ENCODE results near the gene B4GALNT1.

The B4GALNT1 gene

DNA sequence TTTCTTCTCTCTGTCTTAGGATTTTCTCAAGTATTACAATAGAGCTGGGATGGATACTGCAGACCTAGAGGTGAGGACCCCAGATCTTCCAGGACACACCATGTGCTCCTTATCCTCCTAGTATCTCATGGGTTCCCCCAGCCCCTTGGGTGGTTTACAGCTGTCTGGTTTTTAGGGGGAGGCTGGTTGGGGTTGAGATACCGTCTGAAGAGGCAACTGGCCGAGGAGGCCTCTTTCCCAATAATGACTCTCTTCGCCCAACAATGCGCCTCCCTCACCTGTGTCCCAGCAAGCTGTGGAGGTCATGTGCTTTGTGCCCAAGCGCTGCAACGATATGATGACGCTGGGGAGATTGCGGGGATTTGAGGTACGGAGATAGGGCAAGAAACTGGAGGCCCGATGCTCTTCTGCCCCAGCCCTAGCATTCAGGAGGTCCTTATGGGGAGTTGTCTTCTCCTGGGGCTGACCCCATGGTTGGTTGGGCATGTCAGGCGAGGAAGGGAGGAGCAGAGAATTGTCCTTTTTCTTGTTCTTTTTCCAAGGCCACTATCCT, 18.0 kb downstream of the B4GALNT1 start:
- no peak for DNase-seq (ENCODE audit: low spot score)
- TF ChIP-seq, protein P1, sequence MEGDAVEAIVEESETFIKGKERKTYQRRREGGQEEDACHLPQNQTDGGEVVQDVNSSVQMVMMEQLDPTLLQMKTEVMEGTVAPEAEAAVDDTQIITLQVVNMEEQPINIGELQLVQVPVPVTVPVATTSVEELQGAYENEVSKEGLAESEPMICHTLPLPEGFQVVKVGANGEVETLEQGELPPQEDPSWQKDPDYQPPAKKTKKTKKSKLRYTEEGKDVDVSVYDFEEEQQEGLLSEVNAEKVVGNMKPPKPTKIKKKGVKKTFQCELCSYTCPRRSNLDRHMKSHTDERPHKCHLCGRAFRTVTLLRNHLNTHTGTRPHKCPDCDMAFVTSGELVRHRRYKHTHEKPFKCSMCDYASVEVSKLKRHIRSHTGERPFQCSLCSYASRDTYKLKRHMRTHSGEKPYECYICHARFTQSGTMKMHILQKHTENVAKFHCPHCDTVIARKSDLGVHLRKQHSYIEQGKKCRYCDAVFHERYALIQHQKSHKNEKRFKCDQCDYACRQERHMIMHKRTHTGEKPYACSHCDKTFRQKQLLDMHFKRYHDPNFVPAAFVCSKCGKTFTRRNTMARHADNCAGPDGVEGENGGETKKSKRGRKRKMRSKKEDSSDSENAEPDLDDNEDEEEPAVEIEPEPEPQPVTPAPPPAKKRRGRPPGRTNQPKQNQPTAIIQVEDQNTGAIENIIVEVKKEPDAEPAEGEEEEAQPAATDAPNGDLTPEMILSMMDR (IDR thresholded peaks at IDR 0.05; ENCODE audit: extremely low read depth, missing control alignments), result no peak

DNA sequence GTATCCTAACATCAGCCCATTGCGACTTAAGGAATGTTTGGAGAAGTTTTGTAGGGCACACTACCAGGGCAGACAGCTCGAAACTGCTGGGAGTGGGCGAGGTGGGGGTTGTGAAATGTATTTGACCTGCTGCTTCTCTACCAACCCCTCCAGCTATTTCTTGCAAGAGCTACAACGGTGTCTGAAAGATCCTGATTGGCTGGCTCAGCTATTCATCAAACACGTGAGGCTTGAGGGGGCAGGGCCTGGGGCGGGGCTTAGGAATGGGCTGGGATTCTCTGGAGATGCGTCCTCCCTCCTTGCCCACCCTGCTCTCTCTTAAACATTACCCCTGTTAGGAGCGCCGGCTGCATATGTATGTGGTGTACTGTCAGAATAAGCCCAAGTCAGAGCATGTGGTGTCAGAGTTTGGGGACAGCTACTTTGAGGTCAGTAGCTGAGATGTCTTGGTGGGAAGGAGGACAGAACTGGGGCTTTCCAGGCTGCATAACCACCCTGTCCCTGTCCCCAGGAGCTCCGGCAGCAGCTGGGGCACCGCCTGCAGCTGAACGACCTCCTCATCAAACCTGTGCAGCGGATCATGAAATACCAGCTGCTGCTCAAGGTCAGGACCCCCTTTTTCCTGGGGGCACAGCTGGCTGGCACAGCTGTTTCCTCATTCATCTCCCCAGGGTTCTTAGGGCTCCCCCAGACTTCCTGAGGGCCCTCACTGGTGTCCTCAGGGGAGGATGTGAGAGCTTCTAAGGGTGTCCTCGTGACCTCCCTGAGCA, 18.6 kb downstream of the B4GALNT1 start:
- DNase-seq (ENCODE audit: low spot score), result peak; percentile 90
- TF ChIP-seq, protein P1 (IDR thresholded peaks at IDR 0.05; ENCODE audit: extremely low read depth, missing control alignments), result no peak

DNA sequence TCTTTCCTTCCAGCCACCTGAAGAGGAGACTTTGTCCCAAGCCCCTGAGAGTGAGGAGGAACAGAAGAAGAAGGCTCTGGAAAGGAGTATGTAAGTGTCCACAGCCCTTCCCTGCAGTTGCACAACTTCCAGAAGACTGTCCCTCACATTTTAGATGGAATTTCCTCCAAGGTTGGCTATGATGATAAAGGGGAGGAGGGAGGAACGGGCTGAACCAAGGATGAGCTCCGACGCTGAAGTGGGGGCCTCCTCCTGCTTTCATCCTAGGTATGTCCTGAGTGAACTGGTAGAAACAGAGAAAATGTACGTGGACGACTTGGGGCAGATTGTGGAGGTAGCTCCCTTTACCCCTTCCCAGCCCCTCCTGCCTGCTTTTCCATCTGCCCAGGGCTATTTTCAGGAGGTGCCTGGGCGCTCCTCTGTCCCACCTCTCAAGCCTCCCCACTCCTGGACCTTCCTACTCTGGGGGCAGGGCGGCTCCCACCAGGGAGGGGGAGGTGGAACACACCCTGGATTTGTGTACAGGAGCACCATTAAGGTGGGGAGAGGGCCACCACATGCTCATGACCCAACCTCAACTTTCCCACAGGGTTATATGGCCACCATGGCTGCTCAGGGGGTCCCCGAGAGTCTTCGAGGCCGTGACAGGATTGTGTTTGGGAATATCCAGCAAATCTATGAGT, 19.4 kb downstream of the B4GALNT1 start:
- DNase-seq (ENCODE audit: low spot score), result peak; percentile 13
- TF ChIP-seq, protein P1 (IDR thresholded peaks at IDR 0.05; ENCODE audit: extremely low read depth, missing control alignments), result no peak

DNA sequence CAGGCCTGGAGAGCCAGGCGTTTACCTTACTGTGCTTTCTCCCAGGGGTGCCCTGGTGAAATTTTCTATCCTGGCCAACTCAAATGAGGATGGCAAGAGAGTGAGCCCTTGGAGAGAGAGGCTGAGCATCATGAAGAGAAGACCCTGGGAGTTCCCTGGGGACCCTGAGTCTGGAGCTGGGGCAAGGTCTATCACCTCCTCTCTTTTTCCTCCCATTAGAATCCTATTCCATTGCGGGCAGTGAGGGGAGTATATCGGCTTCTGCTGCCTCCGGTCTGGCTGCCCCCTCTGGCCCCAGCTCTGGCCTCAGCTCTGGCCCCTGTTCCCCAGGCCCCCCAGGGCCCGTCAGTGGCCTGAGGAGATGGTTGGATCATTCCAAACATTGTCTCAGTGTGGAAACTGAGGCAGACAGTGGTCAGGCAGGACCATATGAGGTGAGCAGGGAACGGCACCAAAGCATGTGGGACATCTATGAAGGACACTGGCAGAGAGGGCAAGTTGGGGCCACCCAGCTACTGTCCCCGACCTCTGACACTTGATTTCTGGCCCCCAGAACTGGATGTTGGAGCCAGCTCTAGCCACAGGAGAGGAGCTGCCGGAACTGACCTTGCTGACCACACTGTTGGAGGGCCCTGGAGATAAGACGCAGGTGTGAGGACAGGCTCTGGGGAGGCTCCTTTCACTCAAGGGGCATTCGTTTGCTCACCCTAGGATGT, 20.1 kb downstream of the B4GALNT1 start:
- TF ChIP-seq, protein P1 (IDR thresholded peaks at IDR 0.05; ENCODE audit: extremely low read depth, missing control alignments), result no peak
- DNase-seq (ENCODE audit: low spot score), result peak; percentile 29

DNA sequence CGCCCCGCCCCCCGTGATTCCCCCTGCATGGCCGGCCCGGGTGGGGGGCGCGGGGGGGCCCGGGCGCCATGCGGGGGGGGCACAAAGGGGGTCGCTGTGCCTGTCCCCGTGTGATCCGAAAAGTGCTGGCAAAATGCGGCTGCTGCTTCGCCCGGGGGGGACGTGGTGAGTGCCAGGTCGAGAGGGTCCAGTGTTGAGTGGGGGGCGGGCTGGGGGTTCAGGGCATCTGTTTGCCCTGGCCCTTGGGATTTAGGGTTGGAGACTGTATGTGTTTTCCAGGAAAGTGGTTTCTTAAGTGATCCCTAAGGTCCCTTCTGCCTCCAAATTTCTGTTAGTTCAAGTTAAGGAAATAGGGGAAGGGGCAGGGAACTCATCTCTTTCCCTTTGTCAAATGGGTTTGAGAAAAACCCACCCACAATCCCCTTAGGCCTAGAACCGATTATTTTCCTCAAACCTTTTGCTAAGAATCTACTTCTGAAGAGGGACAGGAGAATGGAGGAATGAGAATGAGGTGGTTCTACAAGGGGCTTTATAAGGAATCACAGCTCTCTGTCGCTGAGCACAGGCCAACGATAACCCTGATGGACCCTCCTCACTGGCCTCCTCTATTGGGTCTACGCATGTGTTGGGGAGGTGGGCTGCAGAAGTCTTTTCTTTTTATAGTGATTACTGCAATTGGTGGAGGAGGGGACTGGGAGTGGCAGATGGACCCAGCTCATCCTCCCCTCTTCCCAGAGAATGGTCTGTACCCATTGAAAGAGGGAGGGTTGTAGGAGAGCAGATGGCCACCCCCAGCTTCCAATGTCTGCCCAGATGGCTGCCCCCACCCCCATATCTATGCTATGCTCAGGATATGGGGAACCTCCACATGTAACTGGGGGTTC, 20.9 kb downstream of the B4GALNT1 start:
- DNase-seq (ENCODE audit: low spot score), result peak; percentile 32

DNA sequence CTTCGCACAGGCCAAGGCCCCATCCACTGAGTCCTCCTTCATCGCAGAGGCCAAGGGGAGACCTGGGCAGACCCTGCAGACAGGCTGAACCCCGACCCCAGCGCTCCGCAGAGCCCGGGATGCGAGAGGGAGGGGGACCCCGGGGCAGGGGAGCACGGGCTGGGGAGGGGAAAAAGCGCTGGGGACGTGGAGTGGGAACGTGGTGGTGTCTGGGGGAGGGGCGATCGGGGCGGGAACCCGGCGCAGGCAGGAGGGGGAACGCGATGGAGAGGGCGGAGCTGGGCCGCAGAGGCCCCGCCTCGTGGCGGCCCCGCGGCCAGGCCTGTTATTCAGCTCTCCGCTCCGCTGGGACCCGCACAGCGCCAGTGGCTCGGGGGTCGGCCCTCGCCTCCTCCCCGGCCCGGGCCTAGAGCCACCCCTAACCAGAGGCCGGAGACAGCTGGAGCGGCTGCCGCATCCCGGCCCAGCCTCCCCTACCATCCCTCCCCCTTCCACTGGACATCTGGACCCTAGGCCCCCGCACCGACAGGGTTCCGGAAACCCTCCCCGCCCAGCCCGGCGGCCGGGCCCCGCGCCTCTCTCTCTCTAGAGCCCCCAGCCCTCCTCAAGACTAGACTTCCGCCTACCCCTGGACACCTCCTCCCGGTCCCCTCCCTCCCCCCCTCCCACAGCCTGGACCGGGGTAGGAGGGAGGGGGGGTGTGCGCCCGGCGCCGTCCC, 21.7 kb downstream of the B4GALNT1 start, which contains the start of gene ARHGEF25:
ARHGEF25 (plus strand) TSS at position 328 of the 719 bp plus-strand sequence. CDS start 460 bp downstream, outside the sequence.
- DNase-seq (ENCODE audit: low spot score), result peak; percentile 92
- TF ChIP-seq, protein P1 (IDR thresholded peaks at IDR 0.05; ENCODE audit: extremely low read depth, missing control alignments), result no peak

More for the DNA sequence above, 20.9 kb downstream of the B4GALNT1 start:
- TF ChIP-seq, protein P1 (IDR thresholded peaks at IDR 0.05; ENCODE audit: extremely low read depth, missing control alignments), result no peak
